Natural killer cell (primary cell): ENCODE measurements around the gene LGR6. TPM values are rescaled to one million over a fixed set of nuclear protein-coding genes. Genes with fewer than 3 reads are reported as not detected.
"Not testable (repeated sequence)": the region's sequence is repeated elsewhere in the genome, so short reads cannot be mapped to it uniquely, and the experiment has no call there.

Experiments
- ATAC-seq, 3 donors: fragments of 150-1000 bp in 2 of 3; fragments of 200-7000 bp in 1 of 3; cut with Tn5 transposase; 1 replicate in 1 of 3; 2 replicates in 2 of 3; pipeline ENCODE4 v1.10.0; 2021; ENCODE audit warnings: mild to moderate bottlenecking in 2 of 3, moderate library complexity in 2 of 3
- DNase-seq, 2 donors: peaks; one replicate each; pipeline versions ENCODE4 v3.0.0 to v3.0.0-alpha.2; 2013 to 2021; ENCODE audit warnings: mixed read lengths in 1 of 2
- H3K27ac ChIP-seq: one replicate; pipeline ENCODE4 v1.5.1; 2013; ENCODE audit warnings: mild to moderate bottlenecking, low read length
- H3K27me3 ChIP-seq: one replicate; pipeline ENCODE4 v1.6.1; 2013; ENCODE audit warnings: low read length; ENCODE audit not compliant: control insufficient read depth, insufficient read depth
- H3K36me3 ChIP-seq: one replicate; pipeline ENCODE4 v1.6.1; 2013; ENCODE audit warnings: low read length; ENCODE audit not compliant: control insufficient read depth, insufficient read depth
- H3K4me1 ChIP-seq: one replicate; pipeline ENCODE4 v1.6.1; 2013; ENCODE audit warnings: low read length; ENCODE audit not compliant: control insufficient read depth, insufficient read depth
- H3K4me3 ChIP-seq: one replicate; pipeline ENCODE4 v1.5.1; 2013; ENCODE audit warnings: low read length
- H3K9me3 ChIP-seq: one replicate; pipeline ENCODE4 v1.6.1; 2013; ENCODE audit warnings: low read length; ENCODE audit not compliant: control insufficient read depth, insufficient read depth
- H3K27ac Mint-ChIP-seq, 2 donors: one replicate each; pipeline ENCODE4 v1.8.0; 2022; ENCODE audit warnings: mild to moderate bottlenecking in 2 of 2, mixed read lengths in 2 of 2, moderate library complexity in 1 of 2
- H3K27me3 Mint-ChIP-seq, 2 donors: one replicate each; pipeline ENCODE4 v1.8.0; 2022; ENCODE audit warnings: low read depth in 2 of 2, mixed read lengths in 2 of 2
- H3K36me3 Mint-ChIP-seq: one replicate; pipeline ENCODE4 v1.8.0; 2022; ENCODE audit warnings: mixed read lengths
- H3K4me1 Mint-ChIP-seq, 2 donors: one replicate each; pipeline ENCODE4 v1.8.0; 2022; ENCODE audit warnings: mixed read lengths in 2 of 2
- H3K4me3 Mint-ChIP-seq: one replicate; pipeline ENCODE4 v1.8.0; 2022; ENCODE audit warnings: mild to moderate bottlenecking, moderate library complexity, mixed read lengths
- H3K9me3 Mint-ChIP-seq, 2 donors: one replicate each; pipeline ENCODE4 v1.8.0; 2022; ENCODE audit warnings: mixed read lengths in 2 of 2
- CTCF ChIP-seq: fragments of 200-600 bp; IDR thresholded peaks from one replicate; pipeline ENCODE4 v1.8.0; 2022; ENCODE audit warnings: antibody characterized with exemption
- WGBS: methylation state at CpG from one replicate; pipeline ENCODE4 v1.1.7; 2013; ENCODE audit warnings: missing lambda C conversion rate; ENCODE audit not compliant: insufficient coverage; 5-methylcytosine and 5-hydroxymethylcytosine counted together
- intact Hi-C: fragments of 100-400 bp; cut with micrococcal nuclease; formaldehyde crosslinking; loops from one replicate; pipeline ENCODE4 v1.14.2; 2022
- total RNA-seq, 4 donors: library from RNA; stranded (reverse); fragments of 120-200 nt in 1 of 4; gene quantifications; one replicate each; pipeline versions ENCODE4 v1.2.3 to v1.2.4, GENCODE V29; 2013 to 2022

Gene LGR6
- total RNA-seq, 3 donors from 2014 or later (not counting 1 experiment from before 2014, with no cell fraction given) = 58.3 to 65.2 (median 60.9) TPM

- 56% methylated on average over 20 of the region's 20 CpGs for WGBS
- Histone ChIP-seq H3K4me1 (peaks cover 22% of the 10 kb centered on the region), H3K36me3 (no peaks in the 10 kb centered on the region), H3K27me3 (peaks cover 11% of the 10 kb centered on the region), H3K27ac (no peak overlapping the region), H3K9me3 (no peaks in the 10 kb centered on the region), H3K4me3 (no peak overlapping the region)
- Mint-ChIP-seq H3K9me3 (no peaks in the 10 kb centered on the region), H3K27me3 (peaks cover 0 to 8% of the 10 kb centered on the region in 2 donors), H3K4me3 (no peak overlapping the region), H3K36me3 (no peaks in the 10 kb centered on the region), H3K27ac (no peak overlapping the region), H3K4me1 (peaks cover 6 to 16% of the 10 kb centered on the region in 2 donors)
- ATAC-seq (peak; percentile 71 to 82 (median 74)), DNase-seq (peak; percentile 84 to 89)
- intact Hi-C loops = loop anchor here (1.0 kb wide), 2 partner anchors 47 to 126 kb away; no protein-coding TSS in a partner anchor
- peak; percentile 91 for TF ChIP-seq CTCF
These were observed 4.4 kb upstream of the LGR6 start for GRCh38 chr1:202189001-202189790.

- no peak overlapping the region for H3K4me3 Mint-ChIP-seq
- intact Hi-C loops = loop anchor here (1.0 kb wide), 2 partner anchors 46 to 125 kb away; no protein-coding TSS in a partner anchor
These were observed 3.5 kb upstream of the LGR6 start for GRCh38 chr1:202189918-202190715.

GRCh38 chr1:202191391-202191790, 2.2 kb upstream of the LGR6 start:
- DNase-seq, H3K9me3 ChIP-seq, intact Hi-C loops, H3K4me3 ChIP-seq, H3K9me3 Mint-ChIP-seq, H3K36me3 Mint-ChIP-seq, ATAC-seq, H3K27ac Mint-ChIP-seq, H3K4me3 Mint-ChIP-seq, H3K36me3 ChIP-seq, H3K27ac ChIP-seq: not testable (repeated sequence)
- H3K4me1 ChIP-seq = peaks cover 30% of the 10 kb centered on the region
- peaks cover 26 to 30% of the 10 kb centered on the region in 2 donors for H3K4me1 Mint-ChIP-seq
- 81% methylated on average over 10 of the region's 33 CpGs for WGBS
- peaks cover 0 to 18% of the 10 kb centered on the region in 2 donors for H3K27me3 Mint-ChIP-seq
- H3K27me3 ChIP-seq = peaks cover 13% of the 10 kb centered on the region

More at GRCh38 chr1:202189918-202190715, 3.5 kb upstream of the LGR6 start:
- peaks cover 0 to 14% of the 10 kb centered on the region in 2 donors for H3K27me3 Mint-ChIP-seq
- Histone ChIP-seq H3K36me3 (no peaks in the 10 kb centered on the region), H3K4me1 (peaks cover 24% of the 10 kb centered on the region), H3K27ac (no peak overlapping the region), H3K27me3 (peaks cover 13% of the 10 kb centered on the region), H3K9me3 (no peaks in the 10 kb centered on the region), H3K4me3 (no peak overlapping the region)
- no peaks in the 10 kb centered on the region for H3K9me3 Mint-ChIP-seq
- peaks cover 15 to 17% of the 10 kb centered on the region in 2 donors for H3K4me1 Mint-ChIP-seq
- no peak overlapping the region for H3K27ac Mint-ChIP-seq
- TF ChIP-seq CTCF = no peak
- ATAC-seq = no peak
- 80% methylated on average over 7 of the region's 7 CpGs for WGBS
- H3K36me3 Mint-ChIP-seq = no peaks in the 10 kb centered on the region
- no peak for DNase-seq
